MM.1S (cell line): ENCODE results near the gene MROH2A.

Source experiments
- DNase-seq: peaks from one replicate; pipeline ENCODE4 v3.0.0-alpha.2; 2015
- H2AFZ ChIP-seq: fragments of 300-600 bp; sonication (generic); 2 replicates; pipeline ENCODE4 v1.6.0; 2016; ENCODE audit warnings: antibody characterized with exemption, low read length
- H3F3A ChIP-seq: fragments of 300-600 bp; sonication (generic); 2 replicates; pipeline ENCODE4 v1.6.1; 2016; ENCODE audit warnings: mild to moderate bottlenecking, antibody characterized with exemption, low read length, moderate library complexity, mixed read lengths; ENCODE audit not compliant: insufficient read depth
- H3K27ac ChIP-seq: fragments of 300-600 bp; sonication (generic); 2 replicates; pipeline ENCODE4 v1.5.1; 2016; ENCODE audit warnings: mild to moderate bottlenecking, low read length
- H3K27me3 ChIP-seq: fragments of 300-600 bp; sonication (generic); replicated peaks from 2 replicates; pipeline ENCODE4 v1.6.0; 2016; ENCODE audit warnings: low read length; ENCODE audit not compliant: insufficient read depth
- H3K36me3 ChIP-seq: fragments of 300-600 bp; sonication (generic); replicated peaks from 2 replicates; pipeline ENCODE4 v1.6.1; 2016; ENCODE audit warnings: mild to moderate bottlenecking, low read length, mixed read lengths; ENCODE audit not compliant: insufficient read depth
- H3K4me1 ChIP-seq: fragments of 300-600 bp; sonication (generic); 2 replicates; pipeline ENCODE4 v1.6.1; 2016; ENCODE audit warnings: low read length, mixed read lengths
- H3K4me2 ChIP-seq: fragments of 300-600 bp; sonication (generic); 2 replicates; pipeline ENCODE4 v1.6.0; 2016; ENCODE audit warnings: low read depth, low read length
- H3K4me3 ChIP-seq: fragments of 300-600 bp; sonication (generic); 2 replicates; pipeline ENCODE4 v1.5.1; 2016; ENCODE audit warnings: low read length, mixed read lengths
- H3K79me2 ChIP-seq: fragments of 300-600 bp; sonication (generic); 2 replicates; pipeline ENCODE4 v1.6.1; 2016; ENCODE audit warnings: mixed run types, low read length, mixed read lengths
- H3K9ac ChIP-seq: fragments of 300-600 bp; sonication (generic); 2 replicates; pipeline ENCODE4 v1.6.1; 2016; ENCODE audit warnings: low read length, mixed read lengths
- H3K9me2 ChIP-seq: fragments of 300-600 bp; sonication (generic); replicated peaks from 2 replicates; pipeline ENCODE4 v1.6.1; 2016; ENCODE audit warnings: mild to moderate bottlenecking, low read length, mixed read lengths; ENCODE audit not compliant: insufficient read depth
- H3K9me3 ChIP-seq: fragments of 300-600 bp; sonication (generic); replicated peaks from 2 replicates; pipeline ENCODE4 v1.6.1; 2016; ENCODE audit warnings: mild to moderate bottlenecking, low read length, mixed read lengths; ENCODE audit not compliant: insufficient read depth
- H4K20me1 ChIP-seq: fragments of 300-600 bp; sonication (generic); 2 replicates; pipeline ENCODE4 v1.6.1; 2016; ENCODE audit warnings: mild to moderate bottlenecking, low read length, moderate library complexity, mixed read lengths; ENCODE audit not compliant: insufficient read depth
- CTCF ChIP-seq: fragments of 300-600 bp; sonication (generic); IDR thresholded peaks from 2 replicates; pipeline ENCODE4 v1.5.1; 2016; ENCODE audit warnings: antibody characterized with exemption, low read length, mixed read lengths
- EZH2 ChIP-seq: fragments of 300-600 bp; sonication (generic); optimal IDR thresholded peaks from 2 replicates; pipeline ENCODE3; 2017; ENCODE audit warnings: low read depth, mild to moderate bottlenecking, antibody characterized with exemption, low read length, mixed read lengths
- EZH2phosphoT487 ChIP-seq: fragments of 300-600 bp; sonication (generic); IDR thresholded peaks from 2 replicates; pipeline ENCODE4 v1.6.1; 2018; ENCODE audit warnings: antibody characterized with exemption, low read length

The MROH2A gene

GRCh38 chr2:233837694-233838229, 59.6 kb downstream of the MROH2A start:
- DNase-seq = no peak
- Histone ChIP-seq H3K36me3 (peaks cover 25% of the 10 kb centered on the region; the same call in 1 of the 2 replicates), H3K27me3 (no peaks in the 10 kb centered on the region), H3K9me3 (no peaks in the 10 kb centered on the region), H3K79me2 (peaks cover 59% of the 10 kb centered on the region), H4K20me1 (peaks cover 5% of the 10 kb centered on the region; the same call in 1 of the 2 replicates), H3K9me2 (no peaks in the 10 kb centered on the region), H3K4me1 (no peaks in the 10 kb centered on the region), H2AFZ (no peak overlapping the region), H3K27ac (no peak overlapping the region), H3K9ac (no peak overlapping the region), H3K4me2 (no peak overlapping the region), H3K4me3 (no peak overlapping the region), H3F3A (peaks cover 3% of the 10 kb centered on the region; the same call in 1 of the 2 replicates)
- no peak for TF ChIP-seq CTCF
- no peak for TF ChIP-seq EZH2phosphoT487
- no peak for TF ChIP-seq EZH2

GRCh38 chr2:233838251-233838650, 60.1 kb downstream of the MROH2A start:
- Histone ChIP-seq H3K27me3 (no peaks in the 10 kb centered on the region), H3K79me2 (peaks cover 64% of the 10 kb centered on the region), H3K4me1 (no peaks in the 10 kb centered on the region), H3K36me3 (peaks cover 29% of the 10 kb centered on the region; the same call in 1 of the 2 replicates), H3K27ac (no peak overlapping the region), H3K9me3 (no peaks in the 10 kb centered on the region), H3K4me3 (no peak overlapping the region), H3F3A (peaks cover 3% of the 10 kb centered on the region; the same call in 1 of the 2 replicates), H3K9me2 (no peaks in the 10 kb centered on the region), H2AFZ (no peak overlapping the region), H3K9ac (no peak overlapping the region), H3K4me2 (no peak overlapping the region), H4K20me1 (peaks cover 5% of the 10 kb centered on the region; the same call in 1 of the 2 replicates)
- TF ChIP-seq CTCF (no peak), EZH2 (no peak), EZH2phosphoT487 (no peak)
- DNase-seq = no peak

GRCh38 chr2:233838726-233839446, 60.8 kb downstream of the MROH2A start:
- no peak for DNase-seq
- Histone ChIP-seq H3K4me1 (no peaks in the 10 kb centered on the region), H3K36me3 (peaks cover 34% of the 10 kb centered on the region; the same call in 1 of the 2 replicates), H3K9me2 (no peaks in the 10 kb centered on the region), H3K9ac (no peak overlapping the region), H4K20me1 (peaks cover 5% of the 10 kb centered on the region; the same call in 1 of the 2 replicates), H2AFZ (no peak overlapping the region), H3K27ac (no peak overlapping the region), H3K79me2 (peaks cover 70% of the 10 kb centered on the region), H3K9me3 (no peaks in the 10 kb centered on the region), H3K4me2 (no peak overlapping the region), H3F3A (peaks cover 3% of the 10 kb centered on the region; the same call in 1 of the 2 replicates), H3K4me3 (no peak overlapping the region), H3K27me3 (no peaks in the 10 kb centered on the region)
- TF ChIP-seq CTCF (no peak), EZH2 (no peak), EZH2phosphoT487 (no peak)
